HepG2 (cell line): Measurements from ENCODE around the gene CCT7. TPM values are rescaled to one million over a fixed set of nuclear protein-coding genes. Genes with fewer than 3 reads are reported as not detected.
A peak's percentile ranks its signal among the peaks of the same experiment; 100 is the strongest.

Experiments
- BCL6 ChIP-seq: IDR thresholded peaks from 2 replicates; pipeline ENCODE4 v1.6.1; 2016; ENCODE audit warnings: missing genetic modification reagents, missing compliant biosample characterization
- BHLHE40 ChIP-seq: IDR thresholded peaks from 2 replicates; pipeline ENCODE4 v1.6.1; 2011; ENCODE audit warnings: low read length, improper control_type of control experiment
- EHMT2 ChIP-seq: fragments of 200-600 bp; sonication (generic); IDR thresholded peaks from 2 replicates; pipeline ENCODE4 v1.7.0; 2017; ENCODE audit warnings: antibody characterized with exemption, low read depth, low read length, borderline replicate concordance
- ELF4 ChIP-seq: sonication (generic); formaldehyde crosslinking; IDR thresholded peaks from 2 replicates; pipeline ENCODE4 v1.5.0; 2020; ENCODE audit warnings: missing genetic modification reagents, mild to moderate bottlenecking, moderate library complexity, borderline replicate concordance
- FOXO1 ChIP-seq: sonication (generic); formaldehyde crosslinking; IDR thresholded peaks from 2 replicates; pipeline ENCODE4 v1.4.0; 2020; ENCODE audit warnings: missing genetic modification reagents
- HMG20A ChIP-seq: IDR thresholded peaks from 2 replicates; pipeline ENCODE4 v1.6.1; 2016; ENCODE audit warnings: borderline replicate concordance
- HMGA1 ChIP-seq: sonication (generic); formaldehyde crosslinking; conservative IDR thresholded peaks from 2 replicates; pipeline ENCODE4 v1.4.0; 2020; ENCODE audit warnings: missing genetic modification reagents
- KMT2A ChIP-seq: sonication (generic); formaldehyde crosslinking; IDR thresholded peaks from 2 replicates; pipeline ENCODE4 v1.4.0; 2020; ENCODE audit warnings: missing genetic modification reagents
- MAFF ChIP-seq: IDR thresholded peaks from 2 replicates; pipeline ENCODE4 v1.6.1; 2011; ENCODE audit warnings: low read depth, low read length, improper control_type of control experiment
- MED13 ChIP-seq: sonication (generic); formaldehyde crosslinking; IDR thresholded peaks from 2 replicates; pipeline ENCODE4 v1.5.0; 2020; ENCODE audit warnings: missing genetic modification reagents
- NFKB2 ChIP-seq: sonication (generic); formaldehyde crosslinking; IDR thresholded peaks from 2 replicates; pipeline ENCODE4 v1.4.0; 2020; ENCODE audit warnings: missing genetic modification reagents, borderline replicate concordance
- NONO ChIP-seq, 2 experiments: fragments of 450-650 bp in 1 of 2; sonication (generic) in 1 of 2; formaldehyde crosslinking in 1 of 2; IDR thresholded peaks in 1 of 2; conservative IDR thresholded peaks in 1 of 2; 2 replicates each; pipeline versions ENCODE4 v1.6.1 to v1.8.0; 2017 to 2022; ENCODE audit warnings: mild to moderate bottlenecking in 1 of 2, missing genetic modification reagents in 1 of 2, moderate library complexity in 1 of 2
- PHF21A ChIP-seq: sonication (generic); formaldehyde crosslinking; IDR thresholded peaks from 2 replicates; pipeline ENCODE4 v1.5.0; 2020; ENCODE audit warnings: mild to moderate bottlenecking, missing genetic modification reagents
- PRMT3 ChIP-seq: sonication (generic); formaldehyde crosslinking; IDR thresholded peaks from 2 replicates; pipeline ENCODE4 v1.8.1; 2022; ENCODE audit warnings: low read depth, mild to moderate bottlenecking, moderate library complexity, missing genetic modification reagents, borderline replicate concordance
- REL ChIP-seq: sonication (generic); formaldehyde crosslinking; conservative IDR thresholded peaks from 2 replicates; pipeline ENCODE4 v1.8.0; 2022; ENCODE audit warnings: mild to moderate bottlenecking, missing genetic modification reagents, moderate library complexity
- SETDB1 ChIP-seq: sonication (generic); formaldehyde crosslinking; IDR thresholded peaks from 2 replicates; pipeline ENCODE4 v1.5.1; 2020; ENCODE audit warnings: missing genetic modification reagents, mild to moderate bottlenecking, borderline replicate concordance
- ZNF264 ChIP-seq: sonication (generic); formaldehyde crosslinking; IDR thresholded peaks from 2 replicates; pipeline ENCODE4 v1.4.0; 2020; ENCODE audit warnings: missing genetic modification reagents
- ZNF670 ChIP-seq: sonication (generic); formaldehyde crosslinking; IDR thresholded peaks from 2 replicates; pipeline ENCODE4 v1.8.0; 2022; ENCODE audit warnings: mild to moderate bottlenecking, missing genetic modification reagents, borderline replicate concordance
- ZNF761 ChIP-seq: sonication (generic); formaldehyde crosslinking; conservative IDR thresholded peaks from 2 replicates; pipeline ENCODE4 v1.4.0; 2020; ENCODE audit warnings: mild to moderate bottlenecking, missing genetic modification reagents
- ZNF788 ChIP-seq: sonication (generic); formaldehyde crosslinking; IDR thresholded peaks from 2 replicates; pipeline ENCODE4 v1.5.0; 2020; ENCODE audit warnings: mild to moderate bottlenecking, missing genetic modification reagents, borderline replicate concordance
- ZNF878 ChIP-seq: sonication (generic); formaldehyde crosslinking; IDR thresholded peaks from 2 replicates; pipeline ENCODE4 v1.8.1; 2023; ENCODE audit warnings: mild to moderate bottlenecking, missing genetic modification reagents, moderate library complexity
- polyA plus RNA-seq, 8 experiments: library from polyadenylated mRNA; depleted of rRNA in 3 of 8; stranded (reverse) in 7 of 8; unstranded in 1 of 8; fragments of >200 nt; fragmentation: Illumina TruSeq in 4 of 8; extraction: Trizol in 4 of 8; gene quantifications; 2 replicates each; pipeline versions ENCODE4 v1.2.1 to v1.2.3, GENCODE V29; 2011 to 2016; ENCODE audit warnings: low read depth in 4 of 8, missing spikeins in 1 of 8, mixed read lengths in 1 of 8; ENCODE audit not compliant: insufficient read depth in 1 of 8
- total RNA-seq, 5 experiments: library from RNA; depleted of rRNA; stranded (reverse); fragments of >200 nt; fragmentation: Illumina TruSeq; extraction: Trizol; gene quantifications; 2 replicates each; pipeline ENCODE4 v1.2.3, GENCODE V29; 2016; ENCODE audit warnings: low read depth in 1 of 5
- TF ChIP-seq, protein P1 (sequence below): sonication (generic); formaldehyde crosslinking; IDR thresholded peaks from 2 replicates; pipeline ENCODE4 v1.5.0; 2020; ENCODE audit warnings: mild to moderate bottlenecking, missing genetic modification reagents, borderline replicate concordance
- TF ChIP-seq, protein P2 (sequence below): sonication (generic); formaldehyde crosslinking; IDR thresholded peaks from 2 replicates; pipeline ENCODE4 v1.5.1; 2020; ENCODE audit warnings: mild to moderate bottlenecking, missing genetic modification reagents
- TF ChIP-seq, protein P3 (sequence below): sonication (generic); formaldehyde crosslinking; IDR thresholded peaks from 2 replicates; pipeline ENCODE4 v1.4.0; 2020; ENCODE audit warnings: missing genetic modification reagents

CCT7 gene
- total and polyA plus RNA-seq, 2 of the 13 experiments (the other 11 are each of a cell fraction or from before 2014, with no cell fraction given): 347 to 517 TPM

DNA sequence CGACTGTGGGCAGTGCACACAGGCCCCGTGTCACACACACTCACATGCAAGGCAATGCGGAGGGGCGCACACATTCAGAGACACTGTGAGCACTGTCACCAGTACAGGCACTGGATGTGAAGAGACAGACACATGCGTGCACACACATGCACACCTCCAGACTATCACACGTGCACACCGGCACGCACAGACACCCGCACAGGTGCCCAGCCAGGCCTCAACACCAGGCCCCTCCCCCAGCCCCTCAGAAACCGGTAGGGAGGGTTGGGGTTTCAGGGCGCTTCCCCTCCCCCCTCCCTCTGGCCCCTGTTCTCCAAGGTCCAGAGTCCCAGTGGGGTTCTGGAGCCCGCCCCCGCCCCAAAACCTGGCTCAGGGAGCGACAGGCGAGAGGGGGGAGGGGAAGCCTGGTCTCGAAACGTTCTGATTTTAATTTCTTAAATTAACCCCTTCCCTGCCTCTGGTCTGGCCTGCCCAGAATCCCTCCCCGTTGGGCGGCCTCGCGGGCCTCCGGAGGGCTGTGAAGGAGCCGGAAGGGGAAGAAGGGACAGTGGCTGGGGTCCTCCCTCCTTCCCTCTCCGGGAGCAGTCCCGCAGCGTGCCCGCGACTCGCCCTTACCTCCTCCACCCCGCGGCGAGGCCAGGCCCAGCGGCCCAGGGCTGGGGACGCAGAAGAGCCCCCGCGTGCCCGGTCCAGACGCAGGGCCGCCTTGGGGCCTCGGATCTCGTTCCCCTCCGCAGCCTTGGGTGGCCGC, 49.6 kb downstream of the CCT7 start (continued):
- TF ChIP-seq ZNF670 (CRISPR knock-in tag) (no peak), MED13 (CRISPR knock-in tag) (no peak), EHMT2 (no peak), ZNF761 (CRISPR knock-in tag) (no peak), KMT2A (CRISPR knock-in tag) (no peak), PHF21A (CRISPR knock-in tag) (no peak), ZNF878 (no peak), REL (no peak), HMG20A (CRISPR knock-in tag) (no peak), PRMT3 (CRISPR knock-in tag) (no peak), BCL6 (no peak), NONO (IDR thresholded peaks at IDR 0.05) (no peak), NONO (CRISPR knock-in tag; conservative IDR thresholded peaks at IDR 0.05) (no peak), FOXO1 (0 out of 2 replicates have a peak, but pooled peaks have one; percentile 11), HMGA1 (no peak), SETDB1 (CRISPR knock-in tag) (no peak), ZNF788 (CRISPR knock-in tag) (no peak; the same call in 1 of the 2 replicates), MAFF (no peak), ZNF264 (no peak), ELF4 (CRISPR knock-in tag) (no peak), NFKB2 (peak; percentile 72; the same call in 1 of the 2 replicates), BHLHE40 (peak; percentile 78)
- TF ChIP-seq, protein P1, sequence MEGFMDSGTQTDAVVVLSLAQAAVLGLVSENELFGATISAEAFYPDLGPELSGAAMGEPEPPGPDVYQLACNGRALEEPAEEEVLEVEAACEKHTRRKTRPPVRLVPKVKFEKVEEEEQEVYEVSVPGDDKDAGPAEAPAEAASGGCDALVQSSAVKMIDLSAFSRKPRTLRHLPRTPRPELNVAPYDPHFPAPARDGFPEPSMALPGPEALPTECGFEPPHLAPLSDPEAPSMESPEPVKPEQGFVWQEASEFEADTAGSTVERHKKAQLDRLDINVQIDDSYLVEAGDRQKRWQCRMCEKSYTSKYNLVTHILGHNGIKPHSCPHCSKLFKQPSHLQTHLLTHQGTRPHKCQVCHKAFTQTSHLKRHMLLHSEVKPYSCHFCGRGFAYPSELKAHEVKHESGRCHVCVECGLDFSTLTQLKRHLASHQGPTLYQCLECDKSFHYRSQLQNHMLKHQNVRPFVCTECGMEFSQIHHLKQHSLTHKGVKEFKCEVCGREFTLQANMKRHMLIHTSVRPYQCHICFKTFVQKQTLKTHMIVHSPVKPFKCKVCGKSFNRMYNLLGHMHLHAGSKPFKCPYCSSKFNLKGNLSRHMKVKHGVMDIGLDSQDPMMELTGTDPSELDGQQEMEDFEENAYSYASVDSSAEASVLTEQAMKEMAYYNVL (CRISPR knock-in tag): no peak
- TF ChIP-seq, protein P2, sequence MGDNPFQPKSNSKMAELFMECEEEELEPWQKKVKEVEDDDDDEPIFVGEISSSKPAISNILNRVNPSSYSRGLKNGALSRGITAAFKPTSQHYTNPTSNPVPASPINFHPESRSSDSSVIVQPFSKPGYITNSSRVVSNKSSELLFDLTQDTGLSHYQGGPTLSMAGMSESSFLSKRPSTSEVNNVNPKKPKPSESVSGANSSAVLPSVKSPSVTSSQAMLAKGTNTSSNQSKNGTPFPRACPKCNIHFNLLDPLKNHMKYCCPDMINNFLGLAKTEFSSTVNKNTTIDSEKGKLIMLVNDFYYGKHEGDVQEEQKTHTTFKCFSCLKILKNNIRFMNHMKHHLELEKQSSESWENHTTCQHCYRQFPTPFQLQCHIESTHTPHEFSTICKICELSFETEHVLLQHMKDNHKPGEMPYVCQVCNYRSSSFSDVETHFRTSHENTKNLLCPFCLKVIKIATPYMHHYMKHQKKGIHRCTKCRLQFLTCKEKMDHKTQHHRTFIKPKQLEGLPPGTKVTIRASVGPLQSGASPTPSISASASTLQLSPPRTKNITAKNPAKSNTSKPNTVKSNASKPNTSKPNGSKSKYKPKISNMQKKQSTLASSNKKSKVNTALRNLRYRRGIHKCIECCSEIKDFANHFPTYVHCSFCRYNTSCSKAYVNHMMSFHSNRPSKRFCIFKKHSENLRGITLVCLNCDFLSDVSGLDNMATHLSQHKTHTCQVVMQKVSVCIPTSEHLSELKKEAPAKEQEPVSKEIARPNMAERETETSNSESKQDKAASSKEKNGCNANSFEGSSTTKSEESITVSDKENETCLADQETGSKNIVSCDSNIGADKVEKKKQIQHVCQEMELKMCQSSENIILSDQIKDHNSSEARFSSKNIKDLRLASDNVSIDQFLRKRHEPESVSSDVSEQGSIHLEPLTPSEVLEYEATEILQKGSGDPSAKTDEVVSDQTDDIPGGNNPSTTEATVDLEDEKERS (CRISPR knock-in tag): no peak
- TF ChIP-seq, protein P3, sequence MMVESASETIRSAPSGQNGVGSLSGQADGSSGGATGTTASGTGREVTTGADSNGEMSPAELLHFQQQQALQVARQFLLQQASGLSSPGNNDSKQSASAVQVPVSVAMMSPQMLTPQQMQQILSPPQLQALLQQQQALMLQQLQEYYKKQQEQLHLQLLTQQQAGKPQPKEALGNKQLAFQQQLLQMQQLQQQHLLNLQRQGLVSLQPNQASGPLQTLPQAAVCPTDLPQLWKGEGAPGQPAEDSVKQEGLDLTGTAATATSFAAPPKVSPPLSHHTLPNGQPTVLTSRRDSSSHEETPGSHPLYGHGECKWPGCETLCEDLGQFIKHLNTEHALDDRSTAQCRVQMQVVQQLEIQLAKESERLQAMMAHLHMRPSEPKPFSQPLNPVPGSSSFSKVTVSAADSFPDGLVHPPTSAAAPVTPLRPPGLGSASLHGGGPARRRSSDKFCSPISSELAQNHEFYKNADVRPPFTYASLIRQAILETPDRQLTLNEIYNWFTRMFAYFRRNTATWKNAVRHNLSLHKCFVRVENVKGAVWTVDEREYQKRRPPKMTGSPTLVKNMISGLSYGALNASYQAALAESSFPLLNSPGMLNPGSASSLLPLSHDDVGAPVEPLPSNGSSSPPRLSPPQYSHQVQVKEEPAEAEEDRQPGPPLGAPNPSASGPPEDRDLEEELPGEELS (CRISPR knock-in tag): no peak
